ENCODE measurements around the gene TOGARAM1.

The TOGARAM1 gene

GRCh38 chr14:44966601-44967336 lies 4.8 kb downstream of the TOGARAM1 start:
- no peak for DNase-seq

GRCh38 chr14:44968714-44969113 lies 6.7 kb downstream of the TOGARAM1 start:
- no peak for DNase-seq

- no peak for DNase-seq
These were observed 8.9 kb downstream of the TOGARAM1 start for GRCh38 chr14:44970907-44971306.

- DNase-seq: no peak
These were observed 9.5 kb downstream of the TOGARAM1 start for GRCh38 chr14:44971459-44971858.

- DNase-seq: no peak
These were observed 17.3 kb downstream of the TOGARAM1 start for GRCh38 chr14:44979273-44979672.

GRCh38 chr14:44979740-44980356 lies 17.9 kb downstream of the TOGARAM1 start:
- DNase-seq: no peak

GRCh38 chr14:44981198-44981597 lies 19.2 kb downstream of the TOGARAM1 start:
- DNase-seq: no peak

- no peak for DNase-seq
These were observed 20.6 kb downstream of the TOGARAM1 start for GRCh38 chr14:44982594-44982993.

GRCh38 chr14:44988694-44989093 lies 26.7 kb downstream of the TOGARAM1 start:
- DNase-seq: no peak

GRCh38 chr14:44989497-44990440 lies 27.8 kb downstream of the TOGARAM1 start:
- no peak for DNase-seq

GRCh38 chr14:44990533-44990932 lies 28.5 kb downstream of the TOGARAM1 start:
- DNase-seq: no peak

- DNase-seq: no peak
These were observed 33.2 kb downstream of the TOGARAM1 start for GRCh38 chr14:44995196-44995595.

GRCh38 chr14:44995770-44996294 lies 33.8 kb downstream of the TOGARAM1 start:
- DNase-seq: no peak

- no peak for DNase-seq
These were observed 41.9 kb downstream of the TOGARAM1 start for GRCh38 chr14:45003924-45004323.

- no peak for DNase-seq
These were observed 53.1 kb downstream of the TOGARAM1 start for GRCh38 chr14:45015133-45015532.

- DNase-seq: no peak
These were observed 66.2 kb downstream of the TOGARAM1 start for GRCh38 chr14:45028107-45028626.

- no peak for DNase-seq
These were observed 72.7 kb downstream of the TOGARAM1 start for GRCh38 chr14:45034730-45035129.

GRCh38 chr14:45038256-45038655 lies 76.3 kb downstream of the TOGARAM1 start:
- DNase-seq: no peak

- DNase-seq: no peak
These were observed 76.9 kb downstream of the TOGARAM1 start for GRCh38 chr14:45038865-45039264.

- no peak for DNase-seq
These were observed 77.4 kb downstream of the TOGARAM1 start for GRCh38 chr14:45039390-45039789.

GRCh38 chr14:45041641-45042040 lies 79.7 kb downstream of the TOGARAM1 start:
- DNase-seq: no peak

GRCh38 chr14:45044638-45045037 lies 82.6 kb downstream of the TOGARAM1 start:
- no peak for DNase-seq

GRCh38 chr14:45048385-45048784 lies 86.4 kb downstream of the TOGARAM1 start:
- DNase-seq: no peak
